GM23338 (cell line): ENCODE data around the gene WNT2B.

ENCODE experiments used
- CREB1 ChIP-seq: fragments of 250-450 bp; sonication (Bioruptor Pico); IDR thresholded peaks from 2 replicates; pipeline ENCODE4 v1.5.0; 2020; ENCODE audit warnings: low read depth, mild to moderate bottlenecking, moderate library complexity
- EZH2 ChIP-seq: fragments of 200-600 bp; sonication (generic); IDR thresholded peaks from one replicate; pipeline ENCODE4 v1.8.0; 2017; ENCODE audit warnings: antibody characterized with exemption, mild to moderate bottlenecking, low read depth; ENCODE audit not compliant: unreplicated experiment
- EZH2phosphoT487 ChIP-seq: fragments of 200-600 bp; sonication (generic); IDR thresholded peaks from one replicate; pipeline ENCODE4 v1.8.1; 2018; ENCODE audit warnings: antibody characterized with exemption; ENCODE audit not compliant: unreplicated experiment
- NANOG ChIP-seq: IDR thresholded peaks from 2 replicates; pipeline ENCODE4 v1.6.1; 2016; ENCODE audit warnings: antibody characterized with exemption, borderline replicate concordance
- POLR2AphosphoS5 ChIP-seq: IDR thresholded peaks from 2 replicates; pipeline ENCODE4 v1.6.1; 2016; ENCODE audit warnings: antibody characterized with exemption, low read depth
- ZNF114 ChIP-seq: fragments of 250-450 bp; sonication (Bioruptor Pico); IDR thresholded peaks from 2 replicates; pipeline ENCODE4 v1.5.0; 2020; ENCODE audit warnings: mild to moderate bottlenecking, moderate library complexity
- TF ChIP-seq, protein P1 (sequence below), 2 experiments: fragments of 200-600 bp in 1 of 2; sonication (generic) in 1 of 2; conservative IDR thresholded peaks; 2 replicates each; pipeline versions ENCODE4 v1.5.1 to v1.6.1; 2016 to 2017; ENCODE audit warnings: antibody characterized with exemption in 2 of 2, low read depth in 2 of 2, mild to moderate bottlenecking in 2 of 2, moderate library complexity in 1 of 2
- TF ChIP-seq, protein P2 (sequence below): IDR thresholded peaks from one replicate; pipeline ENCODE4 v1.6.1; 2018; ENCODE audit warnings: antibody characterized with exemption; ENCODE audit not compliant: unreplicated experiment

DNA sequence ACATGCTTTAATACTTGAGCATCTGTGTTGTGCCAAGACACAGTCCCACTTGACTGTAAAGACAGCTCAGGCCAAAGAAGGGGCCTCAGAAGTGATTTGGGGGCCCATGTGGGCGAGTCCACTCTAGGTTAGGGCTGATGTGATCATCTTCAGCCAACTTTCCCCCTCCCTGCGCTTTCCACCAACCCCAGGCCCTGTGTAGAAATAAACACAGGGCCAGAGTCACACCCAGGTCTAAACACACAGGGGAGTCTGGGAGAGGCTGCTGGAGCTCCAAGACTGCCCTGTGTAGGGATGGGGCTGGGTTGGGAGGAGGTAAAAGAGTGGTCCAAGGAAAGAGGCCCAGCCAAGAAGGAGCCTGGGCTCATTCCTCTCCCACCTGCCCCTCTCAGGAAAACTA lies 2.5 kb upstream of the WNT2B start:
- TF ChIP-seq, protein P1, sequence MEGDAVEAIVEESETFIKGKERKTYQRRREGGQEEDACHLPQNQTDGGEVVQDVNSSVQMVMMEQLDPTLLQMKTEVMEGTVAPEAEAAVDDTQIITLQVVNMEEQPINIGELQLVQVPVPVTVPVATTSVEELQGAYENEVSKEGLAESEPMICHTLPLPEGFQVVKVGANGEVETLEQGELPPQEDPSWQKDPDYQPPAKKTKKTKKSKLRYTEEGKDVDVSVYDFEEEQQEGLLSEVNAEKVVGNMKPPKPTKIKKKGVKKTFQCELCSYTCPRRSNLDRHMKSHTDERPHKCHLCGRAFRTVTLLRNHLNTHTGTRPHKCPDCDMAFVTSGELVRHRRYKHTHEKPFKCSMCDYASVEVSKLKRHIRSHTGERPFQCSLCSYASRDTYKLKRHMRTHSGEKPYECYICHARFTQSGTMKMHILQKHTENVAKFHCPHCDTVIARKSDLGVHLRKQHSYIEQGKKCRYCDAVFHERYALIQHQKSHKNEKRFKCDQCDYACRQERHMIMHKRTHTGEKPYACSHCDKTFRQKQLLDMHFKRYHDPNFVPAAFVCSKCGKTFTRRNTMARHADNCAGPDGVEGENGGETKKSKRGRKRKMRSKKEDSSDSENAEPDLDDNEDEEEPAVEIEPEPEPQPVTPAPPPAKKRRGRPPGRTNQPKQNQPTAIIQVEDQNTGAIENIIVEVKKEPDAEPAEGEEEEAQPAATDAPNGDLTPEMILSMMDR (conservative IDR thresholded peaks at IDR 0.05; ENCODE audit: low read depth in 2 of 2): no peak
- TF ChIP-seq EZH2 (no peak), ZNF114 (CRISPR knock-in tag) (no peak), POLR2AphosphoS5 (no peak), CREB1 (CRISPR knock-in tag) (no peak), NANOG (no peak), EZH2phosphoT487 (no peak)
- TF ChIP-seq, protein P2, sequence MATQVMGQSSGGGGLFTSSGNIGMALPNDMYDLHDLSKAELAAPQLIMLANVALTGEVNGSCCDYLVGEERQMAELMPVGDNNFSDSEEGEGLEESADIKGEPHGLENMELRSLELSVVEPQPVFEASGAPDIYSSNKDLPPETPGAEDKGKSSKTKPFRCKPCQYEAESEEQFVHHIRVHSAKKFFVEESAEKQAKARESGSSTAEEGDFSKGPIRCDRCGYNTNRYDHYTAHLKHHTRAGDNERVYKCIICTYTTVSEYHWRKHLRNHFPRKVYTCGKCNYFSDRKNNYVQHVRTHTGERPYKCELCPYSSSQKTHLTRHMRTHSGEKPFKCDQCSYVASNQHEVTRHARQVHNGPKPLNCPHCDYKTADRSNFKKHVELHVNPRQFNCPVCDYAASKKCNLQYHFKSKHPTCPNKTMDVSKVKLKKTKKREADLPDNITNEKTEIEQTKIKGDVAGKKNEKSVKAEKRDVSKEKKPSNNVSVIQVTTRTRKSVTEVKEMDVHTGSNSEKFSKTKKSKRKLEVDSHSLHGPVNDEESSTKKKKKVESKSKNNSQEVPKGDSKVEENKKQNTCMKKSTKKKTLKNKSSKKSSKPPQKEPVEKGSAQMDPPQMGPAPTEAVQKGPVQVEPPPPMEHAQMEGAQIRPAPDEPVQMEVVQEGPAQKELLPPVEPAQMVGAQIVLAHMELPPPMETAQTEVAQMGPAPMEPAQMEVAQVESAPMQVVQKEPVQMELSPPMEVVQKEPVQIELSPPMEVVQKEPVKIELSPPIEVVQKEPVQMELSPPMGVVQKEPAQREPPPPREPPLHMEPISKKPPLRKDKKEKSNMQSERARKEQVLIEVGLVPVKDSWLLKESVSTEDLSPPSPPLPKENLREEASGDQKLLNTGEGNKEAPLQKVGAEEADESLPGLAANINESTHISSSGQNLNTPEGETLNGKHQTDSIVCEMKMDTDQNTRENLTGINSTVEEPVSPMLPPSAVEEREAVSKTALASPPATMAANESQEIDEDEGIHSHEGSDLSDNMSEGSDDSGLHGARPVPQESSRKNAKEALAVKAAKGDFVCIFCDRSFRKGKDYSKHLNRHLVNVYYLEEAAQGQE: no peak
